H1 (cell line): Measurements from ENCODE around the gene HTD2.

ENCODE experiments used
- CREB1 ChIP-seq: IDR thresholded peaks from 2 replicates; pipeline ENCODE4 v1.6.1; 2012; ENCODE audit warnings: inconsistent platforms
- CTCF ChIP-seq, 3 experiments: IDR thresholded peaks; 1 replicate in 2 of 3; 2 replicates in 1 of 3; pipeline versions ENCODE4 v1.5.1 to v1.6.1; 2011; ENCODE audit warnings: low read length in 3 of 3, mild to moderate bottlenecking in 3 of 3, inconsistent platforms in 2 of 3, low read depth in 1 of 3, moderate library complexity in 1 of 3; ENCODE audit not compliant: insufficient read depth in 1 of 3; ENCODE audit errors: control extremely low read depth in 1 of 3
- E2F6 ChIP-seq: IDR thresholded peaks from 2 replicates; pipeline ENCODE4 v1.6.1; 2012; ENCODE audit warnings: inconsistent platforms
- EZH2 ChIP-seq: fragments of 200-600 bp; sonication (generic); IDR thresholded peaks from 2 replicates; pipeline ENCODE4 v1.7.1; 2012; ENCODE audit warnings: low read depth, mild to moderate bottlenecking, moderate library complexity, low read length, inconsistent platforms; ENCODE audit not compliant: severe bottlenecking
- GABPA ChIP-seq: IDR thresholded peaks from 2 replicates; pipeline ENCODE4 v1.6.1; 2011; ENCODE audit warnings: mild to moderate bottlenecking, low read length, moderate library complexity, borderline replicate concordance; ENCODE audit not compliant: insufficient read depth
- MAX ChIP-seq: IDR thresholded peaks from 2 replicates; pipeline ENCODE4 v1.6.1; 2012; ENCODE audit warnings: inconsistent platforms
- PHF8 ChIP-seq: fragments of 200-600 bp; sonication (generic); conservative IDR thresholded peaks from 2 replicates; pipeline ENCODE4 v1.7.1; 2012; ENCODE audit warnings: low read depth, mild to moderate bottlenecking, inconsistent platforms, low read length, moderate library complexity
- POLR2AphosphoS5 ChIP-seq: IDR thresholded peaks from 2 replicates; pipeline ENCODE4 v1.6.1; 2011; ENCODE audit warnings: low read depth, low read length
- RAD21 ChIP-seq, 2 experiments: IDR thresholded peaks in 1 of 2; conservative IDR thresholded peaks in 1 of 2; 2 replicates each; pipeline ENCODE4 v1.6.1; 2011; ENCODE audit warnings: low read depth in 2 of 2, low read length in 2 of 2, improper control_type of control experiment in 1 of 2, inconsistent platforms in 1 of 2, mild to moderate bottlenecking in 1 of 2, moderate library complexity in 1 of 2
- SP1 ChIP-seq: IDR thresholded peaks from 2 replicates; pipeline ENCODE4 v1.6.1; 2011; ENCODE audit warnings: low read depth, low read length
- TCF12 ChIP-seq: IDR thresholded peaks from 2 replicates; pipeline ENCODE4 v1.6.1; 2011; ENCODE audit warnings: low read depth, mild to moderate bottlenecking, low read length
- USF2 ChIP-seq: IDR thresholded peaks from 2 replicates; pipeline ENCODE4 v1.6.1; 2011; ENCODE audit warnings: low read length, improper control_type of control experiment

GRCh38 chr3:58326267-58326900 lies 20.1 kb downstream of the HTD2 start:
- TF ChIP-seq PHF8 (no peak), TCF12 (no peak), USF2 (no peak), GABPA (no peak), SP1 (no peak), MAX (no peak), CTCF (IDR thresholded peaks at IDR 0.05; ENCODE audit: control extremely low read depth in 1 of 3, insufficient read depth in 1 of 3, low read depth in 1 of 3, low read length in 3 of 3) (no peak), EZH2 (no peak), RAD21 (IDR thresholded peaks at IDR 0.05 in 1 of 2, conservative IDR thresholded peaks at IDR 0.05 in 1 of 2; ENCODE audit: low read depth in 2 of 2, low read length in 2 of 2) (no peak), E2F6 (no peak), POLR2AphosphoS5 (no peak), CREB1 (no peak)
